Stomach (tissue), 9 donors: Measurements from ENCODE around the gene SLC25A23. TPM values are rescaled to one million over a fixed set of nuclear protein-coding genes. Genes with fewer than 3 reads are reported as not detected.
A peak's percentile ranks its signal among the peaks of the same experiment; 100 is the strongest.

Experiments
- DNase-seq, 2 donors: peaks; one replicate each; pipeline versions ENCODE4 v3.0.0 to v3.0.0-alpha.2; 2013 to 2019
- H3K27ac ChIP-seq, 5 donors: fragments of 200-600 bp in 4 of 5; sonication (generic) in 4 of 5; one replicate each; pipeline ENCODE4 v1.5.1; 2013 to 2019; ENCODE audit warnings: mild to moderate bottlenecking in 1 of 5, moderate library complexity in 1 of 5
- H3K27me3 ChIP-seq, 3 donors: fragments of 200-600 bp; sonication (generic); one replicate each; pipeline ENCODE4 v1.5.1; 2017 to 2019; ENCODE audit warnings: mixed run types in 1 of 3
- H3K36me3 ChIP-seq, 4 donors: fragments of 200-600 bp; sonication (generic); 1 replicate in 3 of 4; 2 replicates in 1 of 4; pipeline ENCODE4 v1.5.1; 2016 to 2019
- H3K4me1 ChIP-seq, 4 donors: fragments of 200-600 bp; sonication (generic); one replicate each; pipeline ENCODE4 v1.5.1; 2016 to 2019
- H3K4me3 ChIP-seq, 4 donors: fragments of 200-600 bp; sonication (generic) in 3 of 4; one replicate each; pipeline ENCODE4 v1.5.1; 2016 to 2019; ENCODE audit warnings: mild to moderate bottlenecking in 1 of 4
- H3K9me3 ChIP-seq, 4 donors: fragments of 200-600 bp; sonication (generic); one replicate each; pipeline ENCODE4 v1.5.1; 2016 to 2019
- CTCF ChIP-seq, 7 experiments: fragments of 450-650 bp in 4 of 7; fragments of 200-600 bp in 3 of 7; sonication (generic) in 3 of 7; IDR thresholded peaks; one replicate each; pipeline ENCODE4 v1.5.1; 2016 to 2019; ENCODE audit warnings: antibody characterized with exemption in 7 of 7, control low read depth in 2 of 7, mild to moderate bottlenecking in 1 of 7
- EP300 ChIP-seq: sonication (generic); formaldehyde crosslinking; IDR thresholded peaks from one replicate; pipeline ENCODE4 v1.6.1; 2017; ENCODE audit warnings: antibody characterized with exemption
- POLR2A ChIP-seq, 4 donors: fragments of 450-650 bp; IDR thresholded peaks; one replicate each; pipeline ENCODE4 v1.6.1; 2016; ENCODE audit warnings: antibody characterized with exemption in 4 of 4, control low read depth in 2 of 4, mild to moderate bottlenecking in 1 of 4, moderate library complexity in 1 of 4
- POLR2AphosphoS5 ChIP-seq, 3 donors: sonication (generic); formaldehyde crosslinking; IDR thresholded peaks; one replicate each; pipeline ENCODE4 v1.6.1; 2016; ENCODE audit warnings: antibody characterized with exemption in 3 of 3
- WGBS, 5 donors: extraction: QIAGEN DNeasy Blood & Tissue Kit in 3 of 5; methylation state at CpG; one replicate each; pipeline versions ENCODE4 v1.1.5 to v1.1.7; 2013 to 2018; 5-methylcytosine and 5-hydroxymethylcytosine counted together
- intact Hi-C: fragments of 100-400 bp; cut with DNase I; formaldehyde crosslinking; loops from one replicate; pipeline ENCODE4 v1.15.1; 2023; ENCODE audit warnings: low total_unique reads
- polyA plus RNA-seq, 3 donors: library from polyadenylated mRNA; stranded (reverse); fragments of 200-250 nt; gene quantifications; one replicate each; pipeline ENCODE4 v1.2.3, GENCODE V29; 2013
- total RNA-seq, 5 donors: library from RNA; depleted of rRNA; stranded (reverse); fragments of >200 nt; gene quantifications; one replicate each; pipeline versions ENCODE4 v1.1.0 to v1.2.3, GENCODE V29; 2014 to 2016
- donor health status: healthy with polysubstance abuse.
- donor health status: Bipolar disorder and iron deficiency.
- donor health status: healthy.

The SLC25A23 gene
- total and polyA plus RNA-seq, 8 donors, result 20.7 to 191 (median 38.3) TPM

- no peak overlapping the region for H3K4me3 ChIP-seq
- H3K27ac ChIP-seq, result peak overlapping the region in 1 of 5 donors; percentile 35
- 60 to 72% (median 67%) methylated on average over 23 to 33 of the region's 33 CpGs for WGBS, 5 donors
- DNase-seq, result peak in 1 of 2 donors; percentile 64
- no peaks in the 10 kb centered on the region for H3K27me3 ChIP-seq
- no peak for TF ChIP-seq EP300
- peak in 3 of 7 experiments; percentile 7 to 23 (median 8) for TF ChIP-seq CTCF (IDR thresholded peaks at IDR 0.05)
- peaks cover 13 to 56% (median 39%) of the 10 kb centered on the region in 4 donors for H3K4me1 ChIP-seq
- H3K36me3 ChIP-seq, result peaks cover 78 to 93% (median 85%) of the 10 kb centered on the region in 4 donors
- intact Hi-C loops, result no loop called here
- H3K9me3 ChIP-seq, result no peaks in the 10 kb centered on the region
Observed at GRCh38 chr19:6417713-6418561, 41.7 kb downstream of the SLC25A23 start.

DNA sequence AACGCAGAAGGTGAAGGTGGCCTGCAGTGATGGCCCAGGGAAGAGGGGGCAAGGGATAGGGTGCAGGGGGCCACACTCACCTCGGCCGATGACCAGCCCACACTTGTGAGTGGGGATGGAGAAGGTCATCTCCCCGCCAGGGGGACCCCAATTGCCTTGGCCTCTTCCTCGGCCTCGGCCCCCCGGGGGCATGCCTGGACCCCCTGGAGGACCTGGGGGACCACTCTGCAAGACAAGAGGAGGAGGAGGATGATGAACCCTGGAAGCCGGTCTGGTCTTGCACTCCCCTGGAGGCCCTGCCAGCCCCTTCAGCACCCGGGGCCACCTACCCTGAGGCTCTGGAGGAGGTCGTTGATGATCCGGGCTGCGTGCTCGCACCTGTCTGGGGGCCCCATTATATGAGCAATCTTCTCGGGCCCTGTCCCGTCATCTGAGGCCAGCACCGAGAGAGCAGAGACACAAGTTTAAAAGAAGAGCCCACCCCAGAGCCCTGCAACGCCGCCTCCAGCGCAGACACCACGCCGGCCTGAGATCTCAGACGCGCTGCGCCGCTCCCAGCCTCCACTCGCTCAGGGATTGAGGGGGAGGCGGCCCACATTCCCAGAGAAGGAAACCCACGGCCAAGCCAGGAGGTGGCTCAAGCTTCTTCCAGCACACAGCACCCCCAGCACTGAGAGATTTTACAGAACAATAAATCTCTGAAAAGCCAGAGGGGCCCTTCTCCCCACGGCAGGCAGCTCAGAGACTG is 42.8 kb downstream of the SLC25A23 start:
- H3K27ac ChIP-seq, result peak overlapping the region in 1 of 5 donors; percentile 35
- TF ChIP-seq POLR2A (IDR thresholded peaks at IDR 0.05) (no peak), POLR2AphosphoS5 (IDR thresholded peaks at IDR 0.05) (no peak), EP300 (no peak), CTCF (IDR thresholded peaks at IDR 0.05) (no peak)
- no peak overlapping the region for H3K4me3 ChIP-seq
- intact Hi-C loops, result no loop called here
- peaks cover 78 to 88% (median 81%) of the 10 kb centered on the region in 4 donors for H3K36me3 ChIP-seq
- H3K9me3 ChIP-seq, result no peaks in the 10 kb centered on the region
- H3K27me3 ChIP-seq, result no peaks in the 10 kb centered on the region
- H3K4me1 ChIP-seq, result peaks cover 2 to 51% (median 34%) of the 10 kb centered on the region in 4 donors
- 93 to 96% (median 94%) methylated on average over 18 to 29 of the region's 29 CpGs for WGBS, 5 donors
- DNase-seq, result no peak

DNA sequence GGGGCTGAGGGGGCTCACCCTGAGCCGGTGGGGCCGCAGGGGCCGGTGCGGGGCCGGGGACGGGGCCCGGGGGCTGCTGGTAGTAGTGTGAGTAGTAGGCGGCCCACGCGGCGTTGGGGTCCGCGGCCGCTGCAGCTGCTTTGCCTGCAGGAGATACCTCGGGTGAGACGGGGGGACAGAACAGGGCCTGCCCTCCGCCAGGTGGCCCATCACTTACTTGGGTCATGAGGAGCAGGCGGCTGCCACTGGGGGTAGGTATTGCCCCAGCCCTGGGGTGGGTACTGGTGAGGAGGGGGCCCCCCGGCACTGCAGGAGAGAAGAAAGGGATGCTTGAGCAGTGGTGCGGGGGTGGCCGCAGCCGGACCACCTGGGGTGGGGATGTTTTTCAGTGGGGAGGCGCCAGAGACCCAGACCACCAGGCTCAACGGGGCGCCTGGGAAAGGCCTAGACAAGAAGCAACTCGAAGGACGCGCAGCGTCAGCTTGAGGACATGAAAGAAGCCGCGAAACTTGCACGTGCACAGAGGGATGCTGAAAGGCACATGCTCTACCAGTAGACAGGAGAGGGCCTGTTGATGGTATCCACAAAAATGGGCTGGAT is 43.9 kb downstream of the SLC25A23 start:
- no peaks in the 10 kb centered on the region for H3K27me3 ChIP-seq
- H3K36me3 ChIP-seq, result peaks cover 68 to 76% (median 70%) of the 10 kb centered on the region in 4 donors
- H3K27ac ChIP-seq, result no peak overlapping the region
- no peak overlapping the region for H3K4me3 ChIP-seq
- peaks cover 0 to 39% (median 26%) of the 10 kb centered on the region in 4 donors for H3K4me1 ChIP-seq
- no peak for TF ChIP-seq CTCF (IDR thresholded peaks at IDR 0.05)
- no peak for TF ChIP-seq POLR2A (IDR thresholded peaks at IDR 0.05)
- TF ChIP-seq EP300, result no peak
- no peak for TF ChIP-seq POLR2AphosphoS5 (IDR thresholded peaks at IDR 0.05)
- no peak for DNase-seq
- intact Hi-C loops, result no loop called here
- WGBS, 5 donors, result 92 to 96% (median 92%) methylated on average over 22 to 32 of the region's 32 CpGs
- H3K9me3 ChIP-seq, result no peaks in the 10 kb centered on the region
